Left ventricle myocardium inferior (tissue), 1 donor: Measurements from ENCODE around the gene MACROD2. TPM values are rescaled to one million over a fixed set of nuclear protein-coding genes. Genes with fewer than 3 reads are reported as not detected.

Source experiments
- DNase-seq: peaks from one replicate; pipeline ENCODE4 v3.0.0-alpha.2; 2020
- H3K27ac ChIP-seq: fragments of 200-600 bp; replicated peaks from 2 replicates; pipeline ENCODE4 v1.8.0; 2021
- H3K27me3 ChIP-seq: fragments of 200-600 bp; 2 replicates; pipeline ENCODE4 v1.8.0; 2021; ENCODE audit warnings: low read depth
- H3K36me3 ChIP-seq: fragments of 200-600 bp; 2 replicates; pipeline ENCODE4 v1.8.0; 2021
- H3K4me1 ChIP-seq: fragments of 200-600 bp; 2 replicates; pipeline ENCODE4 v1.8.0; 2021
- H3K4me3 ChIP-seq: fragments of 200-600 bp; 2 replicates; pipeline ENCODE4 v1.8.0; 2021; ENCODE audit warnings: mild to moderate bottlenecking, moderate library complexity
- H3K9me3 ChIP-seq: fragments of 200-600 bp; replicated peaks from 2 replicates; pipeline ENCODE4 v1.8.0; 2021
- intact Hi-C: fragments of 100-400 bp; cut with micrococcal nuclease; formaldehyde crosslinking; loops from one replicate; pipeline ENCODE4 v1.11.0; 2022
- total RNA-seq: library from RNA; stranded (reverse); fragmentation: NEBNext Ultra II Directional; extraction: Animal tissue kit (Norgen Biotek cat#: 25700); gene quantifications from one replicate; pipeline ENCODE4 v1.2.1, GENCODE V29; 2021
- TF ChIP-seq, protein P1 (sequence below): fragments of 200-600 bp; IDR thresholded peaks from 2 replicates; pipeline ENCODE4 v1.8.0; 2021; ENCODE audit warnings: antibody characterized with exemption, mild to moderate bottlenecking, borderline replicate concordance
- donor health status: DM: no; HTN: yes; CAD: no; lungs with severe emphysema.

The MACROD2 gene
- total RNA-seq, 1 donor from 2014 or later: 3.6 TPM

DNA sequence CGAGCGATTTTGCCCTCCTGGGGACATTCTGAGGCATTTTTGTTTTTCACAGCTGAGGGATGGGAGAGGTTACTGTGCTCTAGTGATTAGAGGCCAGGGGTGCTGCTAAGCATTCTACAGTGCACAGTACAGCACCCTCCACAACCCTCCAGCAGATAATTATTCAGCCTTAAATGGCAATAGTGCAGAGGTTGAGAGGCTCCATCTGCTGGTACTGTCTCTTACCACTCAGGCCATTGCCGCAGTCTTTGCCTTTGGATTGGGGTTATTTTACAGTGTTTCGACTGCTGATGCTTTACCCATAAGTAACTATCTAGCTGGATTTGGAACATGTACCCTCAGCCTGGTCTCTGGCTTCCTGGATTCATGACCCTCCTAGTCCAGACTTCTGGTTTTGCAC lies 1872.6 kb downstream of the MACROD2 start:
- intact Hi-C loops: no loop called here
- TF ChIP-seq, protein P1, sequence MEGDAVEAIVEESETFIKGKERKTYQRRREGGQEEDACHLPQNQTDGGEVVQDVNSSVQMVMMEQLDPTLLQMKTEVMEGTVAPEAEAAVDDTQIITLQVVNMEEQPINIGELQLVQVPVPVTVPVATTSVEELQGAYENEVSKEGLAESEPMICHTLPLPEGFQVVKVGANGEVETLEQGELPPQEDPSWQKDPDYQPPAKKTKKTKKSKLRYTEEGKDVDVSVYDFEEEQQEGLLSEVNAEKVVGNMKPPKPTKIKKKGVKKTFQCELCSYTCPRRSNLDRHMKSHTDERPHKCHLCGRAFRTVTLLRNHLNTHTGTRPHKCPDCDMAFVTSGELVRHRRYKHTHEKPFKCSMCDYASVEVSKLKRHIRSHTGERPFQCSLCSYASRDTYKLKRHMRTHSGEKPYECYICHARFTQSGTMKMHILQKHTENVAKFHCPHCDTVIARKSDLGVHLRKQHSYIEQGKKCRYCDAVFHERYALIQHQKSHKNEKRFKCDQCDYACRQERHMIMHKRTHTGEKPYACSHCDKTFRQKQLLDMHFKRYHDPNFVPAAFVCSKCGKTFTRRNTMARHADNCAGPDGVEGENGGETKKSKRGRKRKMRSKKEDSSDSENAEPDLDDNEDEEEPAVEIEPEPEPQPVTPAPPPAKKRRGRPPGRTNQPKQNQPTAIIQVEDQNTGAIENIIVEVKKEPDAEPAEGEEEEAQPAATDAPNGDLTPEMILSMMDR: no peak
- DNase-seq: no peak
- Histone ChIP-seq H3K9me3 (peaks cover under 1% of the 10 kb centered on the region), H3K27ac (no peak overlapping the region), H3K36me3 (no peaks in the 10 kb centered on the region), H3K27me3 (no peaks in the 10 kb centered on the region), H3K4me1 (no peaks in the 10 kb centered on the region), H3K4me3 (no peak overlapping the region)

DNA sequence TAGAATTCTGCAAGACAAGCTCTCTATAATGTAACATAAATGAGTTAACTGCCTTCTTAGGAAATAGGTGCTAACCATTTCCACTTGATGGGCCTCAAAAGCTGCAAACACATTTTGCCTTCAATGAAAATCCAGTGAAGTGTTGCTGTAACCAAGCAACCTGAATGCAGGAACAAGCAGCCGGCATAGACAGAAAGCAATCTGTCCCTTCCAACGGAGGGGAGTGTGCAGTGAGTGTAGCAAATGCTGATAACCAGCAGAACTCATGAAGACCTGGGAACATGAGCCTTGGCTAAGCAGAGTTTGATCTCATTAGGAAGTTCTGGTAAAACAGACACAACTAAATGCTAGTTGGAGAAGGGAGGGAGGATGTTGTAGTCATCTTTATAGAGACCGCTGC lies 1880.1 kb downstream of the MACROD2 start:
- TF ChIP-seq, protein P1: no peak
- Histone ChIP-seq H3K4me3 (no peak overlapping the region), H3K9me3 (peaks cover 12% of the 10 kb centered on the region), H3K27me3 (no peaks in the 10 kb centered on the region), H3K4me1 (no peaks in the 10 kb centered on the region), H3K27ac (no peak overlapping the region), H3K36me3 (no peaks in the 10 kb centered on the region)
- intact Hi-C loops: no loop called here
- DNase-seq: no peak

- H3K27ac ChIP-seq: no peak overlapping the region
- H3K9me3 ChIP-seq: peaks cover 26% of the 10 kb centered on the region
- no peaks in the 10 kb centered on the region for H3K4me1 ChIP-seq
- no peak for DNase-seq
- TF ChIP-seq, protein P1: no peak
- H3K36me3 ChIP-seq: no peaks in the 10 kb centered on the region
- intact Hi-C loops: no loop called here
- no peak overlapping the region for H3K4me3 ChIP-seq
- no peaks in the 10 kb centered on the region for H3K27me3 ChIP-seq
These were observed 1887.2 kb downstream of the MACROD2 start for GRCh38 chr20:15882553-15882952.

DNA sequence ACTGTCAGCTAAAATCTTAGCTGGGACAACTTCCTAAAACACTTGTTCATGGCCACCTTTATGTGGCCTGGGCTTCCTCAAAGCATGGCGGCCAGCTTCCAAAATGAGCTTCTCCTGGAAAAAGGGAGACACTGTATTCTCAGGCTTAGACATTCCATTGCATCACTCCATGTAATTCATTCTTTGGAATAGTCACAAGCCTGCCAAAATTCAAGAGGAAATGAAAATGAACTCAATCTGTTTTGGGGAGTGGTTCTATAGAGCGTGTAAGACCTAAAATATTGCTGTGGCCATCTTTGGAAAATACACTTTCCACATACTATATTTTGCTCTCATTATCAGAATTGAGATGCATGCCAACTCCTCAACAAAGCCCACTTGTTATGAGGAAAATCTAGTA lies 1890.9 kb downstream of the MACROD2 start:
- Histone ChIP-seq H3K27ac (no peak overlapping the region), H3K27me3 (no peaks in the 10 kb centered on the region), H3K9me3 (peaks cover 19% of the 10 kb centered on the region), H3K36me3 (no peaks in the 10 kb centered on the region), H3K4me1 (no peaks in the 10 kb centered on the region), H3K4me3 (no peak overlapping the region)
- intact Hi-C loops: no loop called here
- DNase-seq: no peak
- TF ChIP-seq, protein P1: no peak

DNA sequence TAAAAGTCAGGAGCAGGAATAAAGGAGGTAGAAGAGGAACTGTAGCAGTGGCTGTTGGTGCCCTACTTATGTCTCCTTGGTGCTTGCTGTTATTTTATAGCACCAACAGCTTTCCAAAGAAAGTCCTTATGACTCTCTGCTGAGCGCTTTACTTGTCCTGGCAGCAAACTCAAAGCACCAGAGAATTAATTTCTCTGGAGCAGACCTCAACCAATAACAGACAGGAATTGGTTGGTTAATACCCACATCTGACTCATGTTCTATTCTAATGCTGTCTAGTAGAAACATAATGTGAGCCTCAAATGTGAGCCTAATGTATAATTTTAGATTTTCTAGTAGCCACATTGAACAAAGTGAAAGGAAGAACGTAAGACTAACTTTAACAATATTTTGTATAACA lies 1892.1 kb downstream of the MACROD2 start:
- Histone ChIP-seq H3K4me3 (no peak overlapping the region), H3K27me3 (no peaks in the 10 kb centered on the region), H3K36me3 (no peaks in the 10 kb centered on the region), H3K9me3 (peaks cover 16% of the 10 kb centered on the region), H3K4me1 (no peaks in the 10 kb centered on the region), H3K27ac (no peak overlapping the region)
- DNase-seq: no peak
- TF ChIP-seq, protein P1: no peak
- intact Hi-C loops: no loop called here

- H3K27ac ChIP-seq: no peak overlapping the region
- H3K36me3 ChIP-seq: no peaks in the 10 kb centered on the region
- TF ChIP-seq, protein P1: no peak
These were observed 1893.7 kb downstream of the MACROD2 start for GRCh38 chr20:15889061-15889460.

More at GRCh38 chr20:15889061-15889460, 1893.7 kb downstream of the MACROD2 start:
- Histone ChIP-seq H3K9me3 (peaks cover 16% of the 10 kb centered on the region), H3K4me3 (no peak overlapping the region), H3K4me1 (no peaks in the 10 kb centered on the region), H3K27me3 (no peaks in the 10 kb centered on the region)
- DNase-seq: no peak
- intact Hi-C loops: no loop called here
